M059J (cell line): ENCODE data around the gene CMIP. TPM values are rescaled to one million over a fixed set of nuclear protein-coding genes. Genes with fewer than 3 reads are reported as not detected.
A peak's percentile ranks its signal among the peaks of the same experiment; 100 is the strongest.

ENCODE experiments used
- DNase-seq: peaks from one replicate; pipeline ENCODE4 v3.0.0-alpha.2; 2012; ENCODE audit warnings: low read depth
- total RNA-seq: library from RNA; depleted of rRNA; stranded (reverse); fragments of >200 nt; shearing (Covaris generic); gene quantifications from 2 replicates; pipeline ENCODE4 v1.2.3, GENCODE V29; 2014

Gene CMIP
- total RNA-seq, 1 experiment from 2014 or later: 15.8 TPM

GRCh38 chr16:81713295-81713772 lies 268.7 kb downstream of the CMIP start:
- no peak for DNase-seq

- DNase-seq: no peak
These were observed 269.2 kb downstream of the CMIP start for GRCh38 chr16:81713796-81714195.

GRCh38 chr16:81714583-81714982 lies 270.0 kb downstream of the CMIP start:
- no peak for DNase-seq

GRCh38 chr16:81715358-81716196 lies 271.0 kb downstream of the CMIP start:
- no peak for DNase-seq

- no peak for DNase-seq
These were observed 272.0 kb downstream of the CMIP start for GRCh38 chr16:81716478-81717225.

- DNase-seq: no peak
These were observed 273.1 kb downstream of the CMIP start for GRCh38 chr16:81717662-81718189.

- DNase-seq: no peak
These were observed 274.0 kb downstream of the CMIP start for GRCh38 chr16:81718637-81719036.

- no peak for DNase-seq
These were observed 275.4 kb downstream of the CMIP start for GRCh38 chr16:81719993-81720392.

- DNase-seq: peak; percentile 18
These were observed 276.6 kb downstream of the CMIP start for GRCh38 chr16:81720973-81721906.

- DNase-seq: peak; percentile 84
These were observed 278.6 kb downstream of the CMIP start for GRCh38 chr16:81723098-81723723.

- DNase-seq: no peak
These were observed 283.8 kb downstream of the CMIP start for GRCh38 chr16:81728435-81728834.

- DNase-seq: no peak
These were observed 284.8 kb downstream of the CMIP start for GRCh38 chr16:81729451-81729850.

GRCh38 chr16:81730090-81731051 lies 285.8 kb downstream of the CMIP start:
- DNase-seq: peak; percentile 89

- DNase-seq: no peak
These were observed 287.0 kb downstream of the CMIP start for GRCh38 chr16:81731649-81732048.

- no peak for DNase-seq
These were observed 288.1 kb downstream of the CMIP start for GRCh38 chr16:81732699-81733098.

GRCh38 chr16:81733295-81733694 lies 288.7 kb downstream of the CMIP start:
- DNase-seq: no peak

- no peak for DNase-seq
These were observed 290.2 kb downstream of the CMIP start for GRCh38 chr16:81734632-81735434.

- DNase-seq: peak; percentile 80
These were observed 293.4 kb downstream of the CMIP start for GRCh38 chr16:81737885-81738536.
